NB4 (cell line): ENCODE data around the gene KAZN.

Experiments used
- CTCF ChIP-seq: IDR thresholded peaks from one replicate; pipeline ENCODE4 v1.5.1; 2012; ENCODE audit warnings: low read depth, low read length
- MAX ChIP-seq: IDR thresholded peaks from 2 replicates; pipeline ENCODE4 v1.6.1; 2011; ENCODE audit warnings: low read depth, low read length

GRCh38 chr1:15123925-15124324 is 525.4 kb downstream of the KAZN start:
- TF ChIP-seq CTCF (no peak), MAX (no peak)
